ENCODE measurements around the gene COL28A1.
A peak's percentile ranks its signal among the peaks of the same experiment; 100 is the strongest.
"Not testable (repeated sequence)": the region's sequence is repeated elsewhere in the genome, so short reads cannot be mapped to it uniquely, and the experiment has no call there.

COL28A1 gene

DNA sequence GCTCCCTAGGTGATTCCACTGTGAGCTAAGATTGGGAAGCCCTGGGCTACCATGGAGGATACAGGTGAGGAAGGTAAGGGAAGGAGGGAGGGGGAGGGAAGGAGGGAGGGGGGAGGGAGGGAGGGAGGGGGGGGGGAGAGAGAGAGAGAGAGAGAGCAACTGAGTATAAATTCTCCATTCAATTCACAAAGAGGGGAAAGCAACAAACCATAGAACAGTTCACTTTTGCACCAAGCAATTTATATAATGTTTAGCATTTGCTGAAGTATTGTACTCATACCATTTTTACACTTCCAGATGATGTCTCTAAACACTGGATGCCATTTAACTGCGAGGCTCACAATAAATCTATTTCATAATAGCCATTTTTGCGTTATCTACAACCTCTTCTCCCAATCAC, 118.3 kb downstream of the COL28A1 start:
- Mint-ChIP-seq H3K27me3 (no peaks in the 10 kb centered on the region), H3K9me3 (no peaks in the 10 kb centered on the region), H3K36me3 (ENCODE audit: insufficient read depth) (no peaks in the 10 kb centered on the region), H3K4me3 (no peak overlapping the region), H3K27ac (ENCODE audit: low read depth) (no peak overlapping the region), H3K4me1 (peaks cover 23% of the 10 kb centered on the region)
- no peak for ATAC-seq (replicated peaks; ENCODE audit: extremely low read depth, poor library complexity, severe bottlenecking)
- DNase-seq (ENCODE audit: low spot score in 2 of 2) = no peak

DNA sequence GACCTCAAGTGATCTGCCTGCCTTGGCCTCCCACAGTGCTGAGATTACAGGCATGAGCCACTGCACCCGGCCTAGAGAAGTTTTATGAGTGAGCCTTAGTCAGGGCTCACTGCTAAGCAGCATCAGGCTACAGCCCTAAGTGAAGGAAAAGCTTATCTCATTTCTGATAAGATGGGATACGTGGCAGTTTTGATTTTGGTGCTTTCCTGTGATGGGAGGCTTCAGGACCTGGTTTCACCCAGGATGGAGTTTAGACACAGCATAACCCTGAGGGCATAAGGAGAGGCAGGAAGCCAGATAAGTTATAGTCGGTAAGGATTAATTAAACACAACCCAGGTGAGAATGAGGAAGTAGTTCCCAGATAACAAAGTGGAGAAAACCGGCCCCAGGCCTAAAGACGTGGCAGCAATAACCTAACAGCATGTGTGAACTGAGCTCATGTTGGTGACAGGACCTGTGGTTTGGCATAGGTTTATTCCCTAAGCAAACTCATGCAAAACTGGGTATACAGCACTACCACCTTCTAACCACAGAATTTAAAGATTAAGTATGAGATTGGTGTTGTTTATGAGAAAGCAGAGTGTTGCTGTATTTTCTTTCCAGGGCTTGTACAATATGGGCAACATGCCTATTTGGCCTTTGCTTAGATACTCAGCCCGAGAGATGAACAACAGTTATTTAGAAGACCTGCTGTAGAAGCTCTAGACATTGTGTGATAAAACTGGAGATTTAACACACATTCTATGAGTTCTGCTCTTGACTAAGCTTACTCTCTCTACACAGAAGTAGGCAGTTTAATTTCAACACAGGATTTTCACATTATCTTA, 119.4 kb downstream of the COL28A1 start:
- H3K4me1 Mint-ChIP-seq = peaks cover 23% of the 10 kb centered on the region
- H3K27ac Mint-ChIP-seq (ENCODE audit: low read depth) = peak overlapping the region; percentile 64
- no peak overlapping the region for H3K4me3 Mint-ChIP-seq
- H3K36me3 Mint-ChIP-seq (ENCODE audit: insufficient read depth) = no peaks in the 10 kb centered on the region
- peak; percentile 94 for ATAC-seq (replicated peaks; ENCODE audit: extremely low read depth, poor library complexity, severe bottlenecking)
- DNase-seq (ENCODE audit: low spot score in 2 of 2) = peak in 1 of 2 donors; percentile 31
- no peaks in the 10 kb centered on the region for H3K9me3 Mint-ChIP-seq
- peaks cover 7% of the 10 kb centered on the region for H3K27me3 Mint-ChIP-seq

DNA sequence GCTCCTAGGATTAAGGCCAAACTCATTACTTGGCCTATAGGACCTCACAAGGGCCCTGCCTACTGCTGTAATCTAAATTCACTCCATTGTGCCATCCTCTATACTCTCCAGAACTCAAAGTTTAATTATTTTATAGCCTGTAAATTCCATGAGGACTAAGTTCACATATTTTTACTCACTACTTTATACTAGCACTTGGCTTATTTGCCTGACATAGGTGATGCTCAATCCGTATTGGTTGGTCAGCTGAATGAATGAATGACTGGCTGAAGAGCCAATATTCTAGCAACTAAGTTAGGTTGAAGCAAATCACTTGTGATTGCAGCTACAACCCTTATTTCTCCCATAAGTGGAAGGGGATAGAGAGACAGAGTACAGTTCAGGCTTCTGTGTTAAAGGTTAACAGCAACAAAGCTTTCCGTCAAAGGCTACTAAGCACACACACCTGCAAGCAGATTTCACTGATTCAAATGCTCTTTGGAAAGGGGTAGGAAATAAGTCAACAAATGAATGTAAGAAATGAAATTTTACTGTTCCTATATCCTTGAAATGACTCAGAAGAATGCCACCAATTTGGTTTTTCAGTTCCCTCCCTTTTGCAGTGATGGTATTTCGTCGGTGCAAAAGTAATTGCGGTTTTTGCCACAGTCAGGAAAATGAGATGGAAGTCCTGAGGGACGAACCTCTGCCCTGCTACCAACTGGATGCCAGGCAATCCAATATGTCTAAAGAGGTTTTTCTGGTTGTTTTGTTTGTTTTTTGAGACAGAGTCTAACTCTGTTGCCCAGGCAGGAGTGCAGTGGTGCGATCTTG, 120.7 kb downstream of the COL28A1 start:
- ATAC-seq (replicated peaks; ENCODE audit: extremely low read depth, poor library complexity, severe bottlenecking) = no peak
- no peaks in the 10 kb centered on the region for H3K36me3 Mint-ChIP-seq (ENCODE audit: insufficient read depth)
- H3K27me3 Mint-ChIP-seq = peaks cover 9% of the 10 kb centered on the region
- peak overlapping the region; percentile 57 for H3K27ac Mint-ChIP-seq (ENCODE audit: low read depth)
- no peak for DNase-seq (ENCODE audit: low spot score in 2 of 2)
- no peak overlapping the region for H3K4me3 Mint-ChIP-seq
- no peaks in the 10 kb centered on the region for H3K9me3 Mint-ChIP-seq
- peaks cover 23% of the 10 kb centered on the region for H3K4me1 Mint-ChIP-seq

DNA sequence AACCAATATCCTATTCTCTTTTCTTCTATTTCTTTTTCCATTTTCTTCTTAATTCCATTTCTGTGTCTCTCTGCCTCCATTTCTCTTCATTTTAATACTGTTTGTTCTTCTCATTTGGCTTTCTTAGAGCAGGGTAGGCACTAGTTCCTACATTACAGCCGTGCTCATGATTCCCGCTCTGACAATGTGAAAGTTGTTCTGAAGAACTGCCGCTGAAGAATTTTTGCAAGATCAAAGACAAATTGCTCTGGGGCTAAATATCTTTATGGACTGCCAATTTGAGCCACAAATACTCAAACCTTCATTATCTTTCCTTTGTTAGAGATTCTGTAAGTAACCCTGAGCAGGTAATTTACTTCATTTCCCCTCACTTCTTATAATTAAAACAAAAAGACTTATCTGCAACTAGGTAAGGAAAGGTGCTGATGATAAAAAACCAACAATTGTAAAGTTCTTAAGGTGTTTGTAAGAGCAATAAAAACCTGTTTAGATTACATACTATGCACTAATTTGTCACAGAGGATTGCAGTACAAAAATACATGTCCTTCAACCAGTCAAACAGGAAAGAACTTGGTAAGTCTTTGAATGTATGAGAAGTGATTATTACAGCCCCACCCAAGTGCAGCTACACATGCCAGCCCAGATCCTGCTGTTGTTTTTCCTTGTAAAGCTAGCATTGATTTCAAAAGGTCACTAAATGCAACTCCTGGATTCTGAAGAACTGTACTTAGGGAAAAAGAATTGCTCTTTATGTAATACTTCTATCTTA, 127.5 kb downstream of the COL28A1 start:
- Mint-ChIP-seq H3K27ac (ENCODE audit: low read depth) (no peak overlapping the region), H3K9me3 (peaks cover 7% of the 10 kb centered on the region), H3K4me3 (no peak overlapping the region), H3K36me3 (ENCODE audit: insufficient read depth) (no peaks in the 10 kb centered on the region), H3K27me3 (peaks cover 23% of the 10 kb centered on the region), H3K4me1 (no peaks in the 10 kb centered on the region)
- ATAC-seq (replicated peaks; ENCODE audit: extremely low read depth, poor library complexity, severe bottlenecking) (no peak), DNase-seq (ENCODE audit: low spot score in 2 of 2) (no peak)

DNA sequence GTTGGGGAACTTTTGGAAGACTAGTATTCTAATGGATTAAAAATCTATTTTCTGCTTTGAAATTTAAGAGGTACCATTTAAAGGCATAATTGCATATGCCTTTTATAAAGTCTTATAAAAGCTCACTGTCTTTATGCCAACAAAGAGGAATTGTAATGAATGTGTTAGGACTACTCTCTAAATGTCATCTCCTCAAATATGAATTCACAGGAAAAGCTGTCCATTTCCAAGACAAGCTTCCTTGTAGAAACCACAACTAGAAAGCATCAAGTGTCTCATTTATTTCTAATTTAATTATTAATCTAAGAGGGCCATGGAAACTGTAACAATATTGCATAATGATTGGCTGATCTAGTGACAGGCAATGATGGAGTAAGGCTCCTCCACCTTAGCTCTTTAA, 130.2 kb downstream of the COL28A1 start:
- no peak for DNase-seq (ENCODE audit: low spot score in 2 of 2)
- H3K4me3 Mint-ChIP-seq = no peak overlapping the region

DNA sequence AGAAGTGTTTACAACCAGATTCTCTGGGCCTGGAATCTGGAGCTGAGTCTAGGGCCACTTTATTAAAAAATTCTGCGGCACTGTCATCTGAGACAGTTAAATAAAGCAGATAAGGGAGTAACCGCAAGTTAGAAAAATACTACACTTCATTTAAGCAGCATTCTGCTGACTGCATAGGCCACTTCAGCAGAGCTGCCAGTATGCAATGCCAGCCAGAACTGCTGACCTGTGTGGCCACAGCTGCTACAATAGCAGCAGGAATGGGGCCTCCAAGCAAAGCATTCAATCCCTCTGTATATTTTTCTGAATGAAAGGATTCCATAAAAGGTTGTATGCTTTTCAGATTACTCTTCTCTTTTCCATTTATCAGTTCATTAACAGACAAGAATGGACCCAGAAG, 136.0 kb downstream of the COL28A1 start:
- Mint-ChIP-seq H3K9me3 (no peaks in the 10 kb centered on the region), H3K36me3 (ENCODE audit: insufficient read depth) (peaks cover 2% of the 10 kb centered on the region), H3K4me3 (no peak overlapping the region), H3K27me3 (peaks cover 13% of the 10 kb centered on the region), H3K4me1 (no peaks in the 10 kb centered on the region), H3K27ac (ENCODE audit: low read depth) (no peak overlapping the region)
- ATAC-seq (replicated peaks; ENCODE audit: extremely low read depth, poor library complexity, severe bottlenecking) = no peak
- DNase-seq (ENCODE audit: low spot score in 2 of 2) = no peak

More for the DNA sequence above, 130.2 kb downstream of the COL28A1 start:
- peaks cover 28% of the 10 kb centered on the region for H3K27me3 Mint-ChIP-seq
- H3K4me1 Mint-ChIP-seq = no peaks in the 10 kb centered on the region
- ATAC-seq (replicated peaks; ENCODE audit: extremely low read depth, poor library complexity, severe bottlenecking) = no peak
- peaks cover 7% of the 10 kb centered on the region for H3K9me3 Mint-ChIP-seq
- H3K27ac Mint-ChIP-seq (ENCODE audit: low read depth) = no peak overlapping the region
- H3K36me3 Mint-ChIP-seq (ENCODE audit: insufficient read depth) = peaks cover 2% of the 10 kb centered on the region

DNA sequence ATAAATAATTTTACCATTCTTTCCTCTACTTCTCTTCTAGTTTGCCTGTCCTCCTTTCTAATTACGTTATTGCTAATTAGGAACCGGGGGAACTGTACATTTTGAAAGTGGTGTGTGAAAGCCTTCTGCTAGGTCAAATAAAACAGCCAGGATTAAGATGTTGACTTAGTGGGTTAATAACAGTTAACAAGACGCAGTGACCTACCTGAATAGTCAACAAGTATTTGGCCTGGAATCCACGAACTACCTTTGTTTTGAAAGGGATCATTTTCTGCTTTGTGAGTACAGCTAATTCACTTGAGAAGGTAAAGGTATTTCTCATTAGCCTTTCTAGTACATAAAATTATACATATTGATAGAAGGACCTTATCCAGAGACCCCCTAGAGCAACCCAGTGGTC, 139.9 kb downstream of the COL28A1 start:
- Mint-ChIP-seq H3K4me3 (no peak overlapping the region), H3K36me3 (ENCODE audit: insufficient read depth) (no peaks in the 10 kb centered on the region), H3K27me3 (peaks cover 36% of the 10 kb centered on the region), H3K9me3 (peaks cover 19% of the 10 kb centered on the region), H3K27ac (ENCODE audit: low read depth) (no peak overlapping the region), H3K4me1 (no peaks in the 10 kb centered on the region)
- ATAC-seq (replicated peaks; ENCODE audit: extremely low read depth, poor library complexity, severe bottlenecking) (no peak), DNase-seq (ENCODE audit: low spot score in 2 of 2) (no peak)

DNA sequence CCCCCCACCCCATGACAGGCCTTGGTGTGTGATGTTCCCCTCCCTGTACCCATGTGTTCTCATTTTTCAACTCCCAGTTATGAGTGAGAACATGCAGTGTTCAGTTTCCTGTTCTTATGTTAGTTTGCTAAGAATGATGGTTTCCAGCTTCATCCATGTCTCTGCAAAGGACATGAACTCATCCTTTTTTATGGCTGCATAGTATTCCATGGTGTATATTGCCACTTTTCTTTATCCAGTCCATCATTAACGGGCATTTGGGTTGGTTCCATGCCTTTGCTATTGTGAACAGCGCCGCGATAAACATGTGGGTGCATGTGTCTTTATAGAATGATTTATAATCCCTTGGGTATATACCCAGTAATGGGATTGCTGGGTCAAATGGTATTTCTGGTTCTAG, 147.5 kb downstream of the COL28A1 start:
- H3K27me3 Mint-ChIP-seq = peaks cover 34% of the 10 kb centered on the region
- H3K4me3 Mint-ChIP-seq; H3K27ac Mint-ChIP-seq (ENCODE audit: low read depth); H3K36me3 Mint-ChIP-seq (ENCODE audit: insufficient read depth); DNase-seq (ENCODE audit: low spot score in 2 of 2); H3K4me1 Mint-ChIP-seq; ATAC-seq (replicated peaks; ENCODE audit: extremely low read depth, poor library complexity, severe bottlenecking): not testable (repeated sequence)
- peaks cover 22% of the 10 kb centered on the region for H3K9me3 Mint-ChIP-seq

DNA sequence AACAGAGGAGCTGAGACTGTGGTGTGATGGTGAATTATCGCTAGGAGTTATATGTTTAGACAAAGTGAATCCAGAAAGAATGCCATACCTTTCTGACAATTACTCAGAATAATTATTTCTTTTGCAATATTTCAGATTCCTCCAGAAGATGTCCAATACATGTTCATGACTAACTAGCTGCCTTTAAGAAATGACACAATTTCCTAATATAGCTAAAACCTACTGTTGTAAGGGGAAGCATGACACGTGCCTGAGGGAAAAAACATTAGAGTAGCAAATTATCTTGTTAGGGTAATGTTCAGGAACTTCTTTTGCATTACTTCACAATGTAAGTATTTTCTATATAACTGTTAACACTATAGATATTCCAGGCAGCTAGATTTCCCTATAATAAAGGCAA, 150.3 kb downstream of the COL28A1 start:
- Mint-ChIP-seq H3K4me3 (no peak overlapping the region), H3K36me3 (ENCODE audit: insufficient read depth) (peaks cover 1% of the 10 kb centered on the region), H3K4me1 (no peaks in the 10 kb centered on the region), H3K27ac (ENCODE audit: low read depth) (no peak overlapping the region), H3K9me3 (no peaks in the 10 kb centered on the region), H3K27me3 (peaks cover 6% of the 10 kb centered on the region)
- DNase-seq (ENCODE audit: low spot score in 2 of 2) = no peak
- ATAC-seq (replicated peaks; ENCODE audit: extremely low read depth, poor library complexity, severe bottlenecking) = no peak

DNA sequence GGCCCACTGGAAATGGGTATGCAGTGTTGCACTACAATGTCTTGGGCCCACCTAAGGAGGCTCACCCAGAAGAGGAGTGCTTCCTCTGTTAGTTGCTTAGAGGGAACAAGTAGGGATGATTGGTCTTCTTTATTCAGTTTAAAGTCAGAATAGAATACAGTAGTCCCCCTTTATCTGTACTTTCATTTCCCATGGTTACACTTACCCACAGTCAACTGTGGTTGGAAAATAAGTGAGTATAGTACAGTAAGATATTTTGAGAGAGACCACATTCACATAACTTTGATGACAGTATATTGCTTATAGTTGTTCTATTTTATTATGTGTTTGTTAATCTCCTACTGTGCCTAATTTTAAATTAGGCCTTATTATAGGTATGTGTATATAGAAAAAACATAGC, 151.4 kb downstream of the COL28A1 start:
- DNase-seq (ENCODE audit: low spot score in 2 of 2) (no peak), ATAC-seq (replicated peaks; ENCODE audit: extremely low read depth, poor library complexity, severe bottlenecking) (no peak)
- Mint-ChIP-seq H3K9me3 (no peaks in the 10 kb centered on the region), H3K4me3 (no peak overlapping the region), H3K27me3 (no peaks in the 10 kb centered on the region), H3K27ac (ENCODE audit: low read depth) (no peak overlapping the region), H3K4me1 (no peaks in the 10 kb centered on the region), H3K36me3 (ENCODE audit: insufficient read depth) (peaks cover 1% of the 10 kb centered on the region)

DNA sequence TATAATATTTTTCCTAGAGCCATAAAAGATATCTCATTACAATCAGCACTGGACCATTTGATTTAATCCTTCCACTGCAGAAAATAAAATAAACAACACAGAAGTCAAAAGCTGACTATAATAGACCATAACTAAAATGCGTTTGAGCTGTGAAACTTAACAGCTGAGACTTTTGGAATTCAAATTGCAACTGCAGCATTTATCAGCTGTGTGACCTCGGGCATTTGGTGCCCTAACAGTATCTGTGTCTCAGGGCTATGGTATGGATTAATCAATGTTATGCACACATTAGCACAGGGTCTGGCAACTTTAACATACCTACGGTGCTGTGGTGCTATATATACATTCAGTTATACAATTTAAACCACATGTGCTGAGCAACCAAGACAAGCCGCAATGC, 160.1 kb downstream of the COL28A1 start:
- Mint-ChIP-seq H3K4me1 (no peaks in the 10 kb centered on the region), H3K9me3 (no peaks in the 10 kb centered on the region), H3K27ac (ENCODE audit: low read depth) (no peak overlapping the region), H3K4me3 (no peak overlapping the region), H3K36me3 (ENCODE audit: insufficient read depth) (no peaks in the 10 kb centered on the region), H3K27me3 (no peaks in the 10 kb centered on the region)
- DNase-seq (ENCODE audit: low spot score in 2 of 2) (no peak), ATAC-seq (replicated peaks; ENCODE audit: extremely low read depth, poor library complexity, severe bottlenecking) (no peak)

DNA sequence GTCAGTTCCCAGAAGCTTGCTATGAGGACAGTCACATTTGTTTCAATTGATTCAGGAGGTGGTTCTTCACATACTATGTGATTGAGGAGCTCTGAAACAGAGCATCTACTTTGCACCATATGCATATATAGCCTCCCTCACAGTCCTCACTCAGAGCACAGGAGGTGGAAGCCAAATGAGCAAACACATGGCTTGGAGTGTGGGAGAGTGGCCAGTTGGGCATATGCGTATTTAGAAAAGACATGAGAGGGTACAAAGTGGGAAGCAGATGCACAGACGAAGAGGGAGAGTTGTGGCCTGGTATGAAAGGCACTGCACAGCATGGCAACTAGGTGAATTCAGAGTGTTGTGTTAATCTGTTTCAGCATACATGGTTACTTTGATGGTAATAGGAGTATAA, 165.6 kb downstream of the COL28A1 start:
- no peak for ATAC-seq (replicated peaks; ENCODE audit: extremely low read depth, poor library complexity, severe bottlenecking)
- DNase-seq (ENCODE audit: low spot score in 2 of 2) = no peak
- H3K27me3 Mint-ChIP-seq = no peaks in the 10 kb centered on the region
- no peak overlapping the region for H3K4me3 Mint-ChIP-seq
- no peaks in the 10 kb centered on the region for H3K9me3 Mint-ChIP-seq
- H3K4me1 Mint-ChIP-seq = no peaks in the 10 kb centered on the region
- H3K36me3 Mint-ChIP-seq (ENCODE audit: insufficient read depth) = no peaks in the 10 kb centered on the region
- H3K27ac Mint-ChIP-seq (ENCODE audit: low read depth) = no peak overlapping the region

All from central memory CD8-positive, alpha-beta T cell (primary cell).